K562 (cell line): ENCODE results near the gene KLRF1. TPM values are rescaled to one million over a fixed set of nuclear protein-coding genes. Genes with fewer than 3 reads are reported as not detected.

Source experiments
- ATAC-seq: fragments of 200-7000 bp; cut with Tn5 transposase; 3 replicates; pipeline ENCODE4 v1.9.1; 2020; ENCODE audit warnings: moderate library complexity
- BruUV-seq: library from RNA; stranded (reverse); fragments of 400-500 nt; replicated peaks from 2 replicates; lab custom pipeline; 2021; lab: Mats Ljungman, UMichigan
- CTCF ChIA-PET: fragments of 300-600 bp; formaldehyde crosslinking; extraction: SDS; loops from one replicate; lab custom pipeline; 2021; ENCODE audit warnings: low intra/inter-chr PET ratio; lab: Yijun Ruan, JAX
- POLR2A ChIA-PET: fragments of 300-600, 350-650 bp; sonication (Branson Sonifier 250); formaldehyde crosslinking; extraction: SDS; loops from one replicate; lab custom pipeline; 2021; ENCODE audit warnings: antibody characterized with exemption, inconsistent platforms; lab: Yijun Ruan, JAX
- DNase-seq, 4 experiments: peaks; one replicate each; pipeline versions ENCODE4 v3.0.0 to v3.0.0-alpha.2; 2011 to 2018; ENCODE audit warnings: low spot score in 3 of 4, mixed read lengths in 3 of 4; ENCODE audit errors: extremely low read depth in 1 of 4
- FAIRE-seq: peaks from 2 replicates; lab custom pipeline; 2011; peaks lifted over from hg19 to GRCh38; lab: Jason Lieb, UNC
- H2AFZ ChIP-seq: 2 replicates; pipeline ENCODE4 v1.6.0; 2011; ENCODE audit warnings: low read depth, low read length, control low read depth, inconsistent platforms
- H3K27ac ChIP-seq: fragments of 200-600 bp; 3 replicates; pipeline ENCODE4 v1.8.0; 2011; ENCODE audit warnings: low read depth, mild to moderate bottlenecking, control low read depth, inconsistent platforms, low read length, moderate library complexity, mixed read lengths; ENCODE audit errors: extremely low read depth
- H3K27me3 ChIP-seq, 2 experiments: fragments of 300-600 bp in 1 of 2; 2 replicates in 1 of 2; 3 replicates in 1 of 2; pipeline versions ENCODE4 v1.6.0 to v1.8.0; 2011; ENCODE audit warnings: inconsistent platforms in 2 of 2, low read length in 2 of 2, mild to moderate bottlenecking in 1 of 2, mixed read lengths in 1 of 2, moderate library complexity in 1 of 2; ENCODE audit not compliant: control insufficient read depth in 2 of 2, insufficient read depth in 2 of 2
- H3K36me3 ChIP-seq: fragments of 300-600 bp; 3 replicates; pipeline ENCODE4 v1.8.0; 2011; ENCODE audit warnings: mild to moderate bottlenecking, low read length, inconsistent platforms; ENCODE audit not compliant: control insufficient read depth, insufficient read depth
- H3K4me1 ChIP-seq, 2 experiments: fragments of 200-600 bp in 1 of 2; replicated peaks in 1 of 2; 2 replicates in 1 of 2; 3 replicates in 1 of 2; pipeline versions ENCODE4 v1.5.1 to v1.8.0; 2011; ENCODE audit warnings: inconsistent platforms in 2 of 2, low read length in 2 of 2, mild to moderate bottlenecking in 1 of 2, mixed read lengths in 1 of 2, moderate library complexity in 1 of 2; ENCODE audit not compliant: control insufficient read depth in 2 of 2, insufficient read depth in 2 of 2
- H3K4me2 ChIP-seq: 2 replicates; pipeline ENCODE4 v1.6.1; 2011; ENCODE audit warnings: low read length, control low read depth, inconsistent platforms, mixed read lengths; ENCODE audit not compliant: insufficient read depth
- H3K4me3 ChIP-seq: fragments of 200-600 bp; sonication (generic), shearing (Covaris generic); 2 replicates; pipeline ENCODE4 v1.5.1; 2016; ENCODE audit warnings: control low read depth, inconsistent platforms
- H3K79me2 ChIP-seq: fragments of 200-600 bp; 3 replicates; pipeline ENCODE4 v1.8.0; 2011; ENCODE audit warnings: low read length, inconsistent platforms; ENCODE audit not compliant: control insufficient read depth, insufficient read depth
- H3K9ac ChIP-seq, 2 experiments: 2 replicates each; pipeline versions ENCODE4 v1.6.0 to v1.6.1; 2011; ENCODE audit warnings: low read depth in 2 of 2, low read length in 2 of 2, control low read depth in 1 of 2, inconsistent platforms in 1 of 2, mild to moderate bottlenecking in 1 of 2, mixed read lengths in 1 of 2; ENCODE audit not compliant: insufficient read depth in 1 of 2
- H3K9me1 ChIP-seq: one replicate; pipeline ENCODE4 v1.6.0; 2011; ENCODE audit warnings: inconsistent platforms, mild to moderate bottlenecking, low read length, moderate library complexity; ENCODE audit not compliant: control insufficient read depth, insufficient read depth
- H3K9me3 ChIP-seq: replicated peaks from 2 replicates; pipeline ENCODE4 v1.5.1; 2011; ENCODE audit warnings: low read depth, low read length, inconsistent platforms; ENCODE audit not compliant: control insufficient read depth, insufficient read depth
- H4K20me1 ChIP-seq: replicated peaks from 2 replicates; pipeline ENCODE4 v1.6.1; 2011; ENCODE audit warnings: low read length, inconsistent platforms, mixed read lengths; ENCODE audit not compliant: control insufficient read depth, insufficient read depth
- ATF1 ChIP-seq, 2 experiments: fragments of 450-650 bp in 1 of 2; IDR thresholded peaks; 2 replicates each; pipeline ENCODE4 v1.6.1; 2016; ENCODE audit warnings: missing compliant biosample characterization in 1 of 2, missing genetic modification characterization in 1 of 2
- GTF2E2 ChIP-seq: fragments of 200-800 bp; sonication (Bioruptor generic); IDR thresholded peaks from 2 replicates; pipeline ENCODE4 v1.6.1; 2016; ENCODE audit warnings: missing genetic modification characterization, missing compliant biosample characterization
- MAFK ChIP-seq: IDR thresholded peaks from 2 replicates; pipeline ENCODE4 v1.6.1; 2011; ENCODE audit warnings: low read length, improper control_type of control experiment
- ZNF175 ChIP-seq: fragments of 200-800 bp; sonication (Bioruptor generic); IDR thresholded peaks from 2 replicates; pipeline ENCODE4 v1.6.1; 2016; ENCODE audit warnings: low read depth, mild to moderate bottlenecking, missing genetic modification characterization, missing compliant biosample characterization
- WGBS: fragments of 100-300 bp; shearing (Covaris generic); methylation state at CpG from one replicate; pipeline ENCODE4 v1.1.6; 2016; ENCODE audit warnings: low coverage, mixed read lengths; ENCODE audit not compliant: insufficient coverage; ENCODE audit errors: missing lambda C conversion rate; 5-methylcytosine and 5-hydroxymethylcytosine counted together
- in situ Hi-C: fragments of 300-500 bp; cut with MboI; formaldehyde crosslinking; loops from 4 replicates; pipeline ENCODE4 v1.15.0; 2018; ENCODE audit warnings: inconsistent platforms, mixed read lengths
- intact Hi-C: fragments of 100-400 bp; cut with micrococcal nuclease; formaldehyde crosslinking; loops from 2 replicates; pipeline ENCODE4 v1.14.2; 2022
- polyA plus RNA-seq, 8 experiments: library from polyadenylated mRNA; depleted of rRNA in 4 of 8; stranded (reverse) in 5 of 8; unstranded in 3 of 8; fragments of >200 nt; fragmentation: Nextera tagmentation in 2 of 8; fragmentation: Illumina TruSeq in 1 of 8; extraction: Ambion mirVana in 2 of 8; extraction: Trizol in 1 of 8; gene quantifications; 2 replicates each; pipeline versions ENCODE4 v1.2.1 to v1.2.3, GENCODE V29; 2011 to 2014; ENCODE audit warnings: inconsistent platforms in 1 of 8, missing spikeins in 1 of 8
- total RNA-seq, 7 experiments: library from RNA; depleted of rRNA in 6 of 7; stranded (reverse); fragments of >200 nt in 6 of 7; fragmentation: Illumina TruSeq in 2 of 7; extraction: Trizol in 2 of 7; gene quantifications; 2 replicates each; pipeline versions ENCODE4 v1.2.1 to v1.2.3, GENCODE V29; 2011 to 2021; ENCODE audit warnings: low replicate concordance in 1 of 7
- TF ChIP-seq, protein P1 (sequence below): fragments of 450-650 bp; IDR thresholded peaks from 2 replicates; pipeline ENCODE4 v1.6.1; 2017; ENCODE audit warnings: mild to moderate bottlenecking, moderate library complexity

The KLRF1 gene
- total and polyA plus RNA-seq, 9 of the 15 experiments (the other 6 are each of a cell fraction or from before 2014, with no cell fraction given) = 0.48 to 1.8 (median 1.1) TPM

DNA sequence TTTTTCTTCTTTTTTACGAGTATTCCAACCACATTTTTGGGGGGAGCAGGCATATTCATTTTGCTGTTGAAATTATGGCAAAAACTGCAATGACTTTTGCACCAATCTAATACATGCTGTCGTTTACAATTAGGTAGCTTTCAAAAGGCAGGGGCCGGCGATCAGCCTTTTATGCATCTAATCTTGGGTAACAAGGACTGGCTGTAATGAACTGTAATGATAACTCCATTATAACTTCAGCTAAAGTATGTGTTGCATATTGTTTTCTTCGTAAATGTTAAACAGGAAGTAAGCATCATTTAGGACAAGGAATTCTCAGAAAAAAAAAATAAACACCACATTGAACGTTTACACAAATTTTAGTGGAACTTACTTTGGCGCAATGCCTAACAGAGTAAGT lies 30.3 kb upstream of the KLRF1 start:
- H3K36me3 ChIP-seq = no peaks in the 10 kb centered on the region
- peak in 1 of 4 experiments; percentile 17 for DNase-seq
- 11% methylated on average over 7 of the region's 7 CpGs for WGBS
- H3K4me1 ChIP-seq = peaks cover 0 to 17% of the 10 kb centered on the region in 2 experiments; a peak in 2 of 5 replicates
- intact Hi-C loops (loop anchor here (5.0 kb wide), 1 partner anchor 165 kb away; no protein-coding TSS in a partner anchor), in situ Hi-C loops (loop anchor here (5.0 kb wide), 1 partner anchor 45 kb away; no protein-coding TSS in a partner anchor)
- H3K9ac ChIP-seq = peak overlapping the region in 1 of 2 experiments; percentile 49; a peak in 2 of 4 replicates
- no peaks in the 10 kb centered on the region for H4K20me1 ChIP-seq
- ChIA-PET POLR2A (interaction anchor here (0.5 to 0.9 kb wide), 2 partner anchors 39 to 41 kb away, joined by 3 read pairs; no protein-coding TSS in a partner anchor), CTCF (interaction anchor here (0.6 to 5.8 kb wide), 2 partner anchors 28 to 47 kb away, joined by 3 to 71 read pairs; no protein-coding TSS in a partner anchor)
- no peak for FAIRE-seq
- no TSS peak for BruUV-seq
- no peak for ATAC-seq
- H2AFZ ChIP-seq = peak overlapping the region; percentile 91
- peak overlapping the region; percentile 64; the same call in 2 of the 3 replicates for H3K27ac ChIP-seq
- peaks cover 3% of the 10 kb centered on the region; the same call in 1 of the 3 replicates for H3K79me2 ChIP-seq
- peak overlapping the region; percentile 40; the same call in 1 of the 2 replicates for H3K4me2 ChIP-seq
- TF ChIP-seq ZNF175 (CRISPR knock-in tag) (0 out of 2 replicates have a peak, but pooled peaks have one; percentile 22), MAFK (no peak), ATF1 (CRISPR knock-in tag; IDR thresholded peaks at IDR 0.05) (no peak), ATF1 (tag; IDR thresholded peaks at IDR 0.05) (no peak), GTF2E2 (0 out of 2 replicates have a peak, but pooled peaks have one; percentile 10)
- TF ChIP-seq, protein P1, sequence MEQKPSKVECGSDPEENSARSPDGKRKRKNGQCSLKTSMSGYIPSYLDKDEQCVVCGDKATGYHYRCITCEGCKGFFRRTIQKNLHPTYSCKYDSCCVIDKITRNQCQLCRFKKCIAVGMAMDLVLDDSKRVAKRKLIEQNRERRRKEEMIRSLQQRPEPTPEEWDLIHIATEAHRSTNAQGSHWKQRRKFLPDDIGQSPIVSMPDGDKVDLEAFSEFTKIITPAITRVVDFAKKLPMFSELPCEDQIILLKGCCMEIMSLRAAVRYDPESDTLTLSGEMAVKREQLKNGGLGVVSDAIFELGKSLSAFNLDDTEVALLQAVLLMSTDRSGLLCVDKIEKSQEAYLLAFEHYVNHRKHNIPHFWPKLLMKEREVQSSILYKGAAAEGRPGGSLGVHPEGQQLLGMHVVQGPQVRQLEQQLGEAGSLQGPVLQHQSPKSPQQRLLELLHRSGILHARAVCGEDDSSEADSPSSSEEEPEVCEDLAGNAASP = no peak
- H3K27me3 ChIP-seq = no peaks in the 10 kb centered on the region
- no peaks in the 10 kb centered on the region for H3K9me3 ChIP-seq
- H3K4me3 ChIP-seq = no peak overlapping the region
- no peaks in the 10 kb centered on the region for H3K9me1 ChIP-seq
